Stimulated activated CD8-positive, alpha-beta memory T cell treated with anti-CD3 and anti-CD28 coated beads, Interleukin-15, amount 100 ng/mL, for 1 hour (primary cell): ENCODE data around the gene CNTN5.
"Not testable (repeated sequence)": the region's sequence is repeated elsewhere in the genome, so short reads cannot be mapped to it uniquely, and the experiment has no call there.

Experiments
- DNase-seq: peaks from one replicate; pipeline ENCODE4 v3.0.0-alpha.2; 2020; ENCODE audit warnings: low read depth

Gene CNTN5

DNA sequence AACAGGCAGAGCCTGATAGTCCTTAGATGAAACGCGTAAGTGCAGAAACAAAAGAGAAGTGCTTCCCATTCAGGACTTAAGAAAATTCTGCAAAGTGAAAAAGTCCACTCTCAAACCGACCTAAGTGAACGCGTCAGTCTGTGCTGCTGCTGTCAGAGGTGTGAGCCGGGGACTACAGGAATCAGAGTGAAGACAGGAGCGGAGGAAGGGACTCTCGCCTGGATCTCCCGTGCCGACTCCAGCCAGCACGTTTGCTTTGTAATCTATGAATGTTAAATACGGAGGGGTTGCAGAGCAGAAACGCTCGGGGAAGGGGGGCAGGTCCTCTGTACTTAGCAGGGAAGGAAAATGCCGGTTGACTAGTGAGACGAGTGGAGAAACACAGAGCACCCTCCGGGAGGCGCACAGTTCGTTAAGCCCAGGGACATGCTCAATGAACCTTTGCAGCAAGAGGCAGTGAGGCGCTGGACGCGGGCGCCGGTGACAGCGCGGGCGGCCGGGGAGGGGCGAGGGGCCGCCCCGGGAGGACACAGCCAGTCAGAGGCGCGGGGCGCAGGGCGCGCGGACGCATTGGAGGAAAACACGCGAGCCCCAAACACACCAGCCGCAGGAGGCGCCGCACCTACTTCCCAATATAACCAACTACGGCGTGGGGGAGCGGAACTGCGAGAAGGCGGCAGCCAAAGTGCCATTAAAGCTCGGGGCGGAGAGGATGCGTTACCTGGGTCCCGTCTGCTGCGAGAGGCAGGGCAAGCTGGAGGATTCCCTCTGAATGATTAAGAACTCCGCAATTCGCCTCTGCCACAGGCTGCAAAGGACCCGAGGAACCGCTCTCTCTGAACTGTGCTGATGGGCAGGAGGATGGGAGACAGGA is at the start of gene CNTN5:
TSS of gene CNTN5 (plus strand) at position 598 of the 874 bp plus-strand sequence.
- DNase-seq: no peak

DNA sequence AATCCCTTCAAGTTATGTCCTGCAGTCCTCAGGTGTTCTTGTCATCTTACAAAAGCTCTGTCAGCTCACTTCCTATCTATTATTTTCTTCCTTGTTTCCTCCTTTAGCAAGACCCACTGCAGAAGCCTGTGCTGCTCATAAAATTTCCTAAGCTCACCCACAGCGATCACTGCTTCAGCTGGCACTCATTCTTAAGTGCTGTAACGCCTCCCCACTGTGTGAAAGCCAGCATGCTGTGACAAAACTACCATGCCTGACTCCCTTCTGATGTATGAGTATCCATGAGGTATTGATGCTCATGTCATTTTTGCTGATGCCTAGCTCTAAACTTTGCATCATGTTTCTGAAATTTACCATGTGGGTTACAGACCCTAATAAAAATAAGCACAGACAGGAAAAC is 41.5 kb upstream of the CNTN5 start:
- no peak for DNase-seq

DNA sequence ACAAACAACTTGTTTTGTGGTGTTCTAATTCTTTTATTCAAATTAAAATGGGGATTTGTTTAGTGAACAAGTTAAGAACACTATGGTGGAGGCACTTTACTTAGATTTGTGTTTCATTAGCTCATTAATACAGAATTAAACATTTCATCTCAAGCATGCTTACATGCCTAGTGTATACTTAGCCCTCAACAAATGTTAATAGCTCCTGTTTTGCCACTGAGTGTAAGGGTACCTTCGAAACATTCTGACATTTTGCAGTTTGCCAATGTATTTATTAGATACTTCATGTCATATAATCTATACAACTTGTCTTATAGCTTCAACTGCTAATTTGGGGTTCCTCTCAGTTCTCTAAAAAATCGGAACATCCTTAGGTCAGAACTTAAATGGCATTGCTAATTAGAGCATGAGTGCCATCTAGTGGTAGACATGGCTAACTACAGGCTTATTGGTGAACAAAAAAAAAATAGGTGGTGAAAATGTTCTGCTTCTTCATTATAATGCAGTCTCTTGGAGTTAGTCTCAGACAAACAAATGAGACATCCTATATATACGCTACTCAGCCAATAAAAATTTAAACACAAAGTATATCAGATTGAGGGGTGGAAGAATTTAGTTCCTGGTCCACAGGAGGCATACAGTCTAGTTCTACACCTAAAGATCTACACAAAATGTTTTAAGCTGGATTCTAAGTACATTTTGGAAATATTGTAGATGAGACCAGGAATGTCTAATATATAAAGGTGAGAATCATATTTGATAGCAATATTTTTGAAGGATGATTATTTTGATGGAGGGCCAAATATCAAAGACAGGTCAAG is 4.9 kb upstream of the CNTN5 start:
- no peak for DNase-seq

DNA sequence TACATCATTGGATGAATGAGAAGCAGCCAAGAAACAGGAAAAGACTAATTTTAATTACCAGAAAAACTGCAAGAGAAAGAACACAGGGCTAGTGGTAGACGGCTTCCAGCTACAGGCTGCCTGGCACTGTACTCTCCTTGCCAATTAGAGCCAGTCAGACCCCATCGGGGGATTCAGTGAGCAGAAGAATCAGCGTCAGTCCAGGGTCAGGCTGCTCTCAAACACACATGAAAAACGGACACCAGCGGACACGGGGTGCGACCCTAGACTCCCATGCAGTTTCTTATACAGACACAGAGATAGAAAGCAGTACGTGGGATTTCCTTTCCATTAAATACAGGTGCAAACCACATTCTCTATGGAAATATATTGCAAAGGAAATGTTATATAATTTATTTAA is 1.1 kb upstream of the CNTN5 start:
- no peak for DNase-seq

DNA sequence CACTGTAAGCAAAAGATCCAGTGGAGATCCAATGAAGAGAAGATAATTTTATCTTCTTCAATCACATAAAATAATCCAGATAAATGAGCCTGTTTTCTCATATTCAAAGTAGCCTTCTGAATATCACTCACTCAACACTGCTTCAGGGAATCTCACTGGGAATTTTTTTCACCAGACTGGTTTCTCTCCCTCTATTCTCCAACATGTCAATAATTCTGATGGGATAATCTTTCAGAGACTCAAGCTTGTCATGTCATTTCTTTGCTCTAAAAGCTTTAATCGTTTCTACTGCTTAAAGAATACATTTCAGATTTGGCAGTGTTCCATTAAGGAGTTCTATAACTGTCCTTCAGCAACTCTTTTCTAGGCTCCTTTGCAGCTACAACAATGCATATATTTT is 16.3 kb downstream of the CNTN5 start:
- DNase-seq: no peak

DNA sequence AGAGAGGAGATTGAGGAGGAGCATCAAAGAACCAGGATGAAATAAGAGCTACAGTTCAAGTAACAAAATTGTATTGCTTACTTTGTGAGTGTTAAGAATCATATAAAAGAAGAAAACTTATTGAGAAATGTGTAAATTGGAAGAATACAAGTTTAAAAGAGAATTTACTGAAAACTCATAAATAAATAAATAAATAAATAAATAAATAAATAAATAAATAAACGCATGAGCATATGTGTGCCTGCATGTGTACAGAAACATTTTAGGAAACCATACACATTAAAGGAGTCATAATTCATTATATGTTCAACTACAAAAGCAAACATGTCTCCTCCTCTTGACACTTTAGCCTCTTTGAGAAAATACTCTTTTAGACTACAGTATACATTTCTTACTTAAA is 42.6 kb downstream of the CNTN5 start:
- DNase-seq: no peak

DNA sequence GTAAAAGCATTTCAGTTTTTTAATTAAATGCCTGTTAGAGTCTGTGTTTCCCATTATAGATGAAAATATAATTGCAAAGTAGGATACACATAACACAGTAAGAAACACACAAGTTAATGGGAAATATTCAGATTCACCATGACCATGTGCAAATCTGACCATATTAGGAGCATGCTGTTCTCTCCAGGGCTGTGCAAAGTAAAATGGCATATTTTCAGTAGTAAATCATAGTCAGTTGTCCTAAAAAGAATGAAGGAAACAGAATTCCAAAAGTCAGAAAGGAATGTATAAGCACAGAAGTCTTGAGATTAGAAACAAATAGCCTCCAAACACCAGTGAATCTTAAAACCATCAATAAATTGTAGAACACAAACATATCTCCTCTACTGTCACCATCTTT is 44.4 kb downstream of the CNTN5 start:
- no peak for DNase-seq

DNA sequence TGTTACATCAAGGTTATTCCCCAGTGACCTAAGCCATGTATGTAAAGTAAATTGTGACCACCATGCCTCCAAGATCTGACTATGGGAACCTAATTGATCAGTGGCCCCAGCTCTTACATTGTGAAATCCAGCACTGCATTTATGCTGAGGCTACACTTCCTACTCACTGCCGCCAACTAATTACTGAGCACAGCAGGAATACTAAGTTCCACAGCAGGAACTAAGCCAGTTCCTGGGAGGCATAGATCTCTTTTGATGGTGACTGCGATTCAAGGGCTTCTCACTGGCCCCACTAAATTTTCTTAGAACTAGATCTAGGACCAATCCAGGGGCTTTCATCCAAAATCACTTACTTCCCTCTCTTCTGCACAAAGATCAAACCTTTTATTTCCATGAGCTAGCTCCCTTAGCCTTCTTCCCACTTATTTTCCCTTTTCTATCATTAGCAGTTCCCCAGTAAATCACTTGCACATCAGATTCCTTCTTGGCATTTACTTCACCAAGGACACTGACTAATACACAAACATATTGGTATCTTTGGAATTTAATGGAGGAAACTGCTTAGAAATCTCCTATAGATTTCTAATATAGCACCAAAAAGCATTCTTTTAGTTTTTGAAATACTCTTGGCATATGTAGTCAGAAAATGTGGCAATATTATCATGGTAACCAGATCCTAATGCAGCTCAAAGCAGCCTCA is 46.0 kb downstream of the CNTN5 start:
- no peak for DNase-seq

DNA sequence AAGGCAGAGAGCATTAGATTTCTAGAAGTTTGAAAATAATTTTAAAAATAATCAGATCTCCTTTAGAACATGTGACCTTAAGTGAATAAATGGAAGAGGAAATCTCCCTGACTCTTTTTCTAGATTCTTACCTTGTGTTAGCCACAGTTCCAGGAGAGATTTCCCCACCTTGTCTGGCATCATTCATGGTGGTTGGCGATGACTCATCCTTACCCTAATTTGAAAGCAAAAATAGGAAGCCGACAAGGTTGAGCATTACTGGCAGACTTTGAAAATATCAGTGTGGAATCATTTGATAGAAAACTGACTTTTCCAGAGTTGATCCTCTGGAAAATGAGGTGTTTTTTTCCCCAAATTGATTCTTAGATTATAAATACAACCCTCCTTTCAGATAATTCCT is 48.1 kb downstream of the CNTN5 start:
- no peak for DNase-seq

DNA sequence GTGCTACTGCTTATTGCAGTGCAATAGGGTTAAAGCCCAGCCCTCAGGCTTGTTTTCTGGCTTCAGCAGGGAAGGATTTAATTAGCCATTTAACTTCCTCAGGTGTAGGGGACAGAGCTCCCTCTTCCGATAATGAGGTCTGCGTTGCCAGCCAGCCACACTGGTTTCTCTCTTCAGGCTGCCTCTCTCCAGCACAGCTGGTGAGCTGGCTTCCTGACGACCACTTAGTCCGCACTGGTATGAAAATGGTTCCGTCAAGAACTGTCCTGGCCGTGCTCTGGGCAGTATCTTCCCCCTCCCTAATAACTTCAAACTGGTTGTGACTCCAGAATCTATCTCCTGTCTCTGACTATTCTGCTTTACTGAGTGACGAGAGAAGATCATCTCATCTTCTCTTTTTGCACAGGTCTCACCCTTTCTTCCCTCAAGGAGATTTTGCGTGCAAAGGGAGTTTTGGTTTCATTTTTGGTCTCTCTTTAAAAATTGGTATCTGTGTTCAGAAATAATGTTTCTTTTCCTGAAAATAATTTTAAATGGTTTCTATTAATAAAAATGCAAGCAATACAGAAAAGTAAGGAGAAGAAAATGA is 49.2 kb downstream of the CNTN5 start:
- no peak for DNase-seq

DNA sequence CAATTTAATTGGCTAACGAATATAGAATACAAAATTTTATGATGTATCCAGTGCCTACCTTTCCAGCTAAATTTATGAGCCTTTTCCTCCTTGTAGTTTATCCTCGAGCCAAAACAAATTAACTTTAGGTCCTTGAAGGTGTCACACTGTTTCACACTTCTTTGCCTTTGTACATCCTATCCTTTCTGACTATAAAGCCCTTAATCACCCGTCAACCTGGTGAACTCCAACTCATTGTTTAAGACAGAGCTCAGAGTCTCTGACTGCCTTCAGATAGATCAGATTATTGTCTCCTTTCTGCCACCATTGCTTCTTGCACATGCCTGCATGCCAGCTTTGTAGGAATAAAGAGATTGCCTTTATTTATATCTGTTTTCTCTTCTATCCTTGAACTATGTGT is 58.8 kb downstream of the CNTN5 start:
- DNase-seq: no peak

DNA sequence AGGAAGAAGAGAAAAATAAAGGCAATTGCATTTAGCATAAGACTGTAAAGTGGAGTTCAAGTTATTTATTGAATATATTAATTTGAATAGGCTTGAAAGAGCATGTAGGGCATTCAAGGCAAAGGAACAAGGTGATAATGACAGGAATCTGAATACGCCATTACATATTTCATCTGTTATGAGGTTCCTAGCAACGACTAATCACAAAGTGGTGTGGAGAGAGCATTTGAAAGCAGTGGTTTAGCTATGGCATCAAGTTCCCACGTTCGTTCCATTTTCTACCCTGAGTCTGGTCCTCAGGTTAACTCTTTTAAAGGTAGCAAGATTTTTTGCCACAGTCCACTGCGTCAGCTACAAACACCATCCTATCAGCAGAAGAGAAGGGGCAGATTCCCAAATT is 59.4 kb downstream of the CNTN5 start:
- DNase-seq: no peak

DNA sequence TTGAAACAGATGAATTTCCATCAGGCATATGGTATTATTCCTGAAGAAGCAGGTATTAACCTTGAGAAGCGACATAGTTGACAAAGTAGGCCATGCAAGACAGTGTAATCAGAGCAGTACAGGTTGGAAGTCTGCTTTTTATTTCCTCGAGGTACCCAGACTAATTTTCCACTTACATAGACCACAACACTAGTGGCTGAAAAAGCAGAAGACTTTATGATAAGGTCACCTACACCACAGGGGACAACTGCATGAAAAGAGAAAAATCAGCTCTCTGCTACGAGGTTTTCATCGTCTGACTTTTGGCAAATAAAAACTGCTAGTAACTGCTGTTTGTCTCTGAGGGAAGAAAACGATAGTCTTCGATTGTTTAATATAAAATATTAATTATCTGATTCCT is 77.5 kb downstream of the CNTN5 start:
- DNase-seq: no peak

DNA sequence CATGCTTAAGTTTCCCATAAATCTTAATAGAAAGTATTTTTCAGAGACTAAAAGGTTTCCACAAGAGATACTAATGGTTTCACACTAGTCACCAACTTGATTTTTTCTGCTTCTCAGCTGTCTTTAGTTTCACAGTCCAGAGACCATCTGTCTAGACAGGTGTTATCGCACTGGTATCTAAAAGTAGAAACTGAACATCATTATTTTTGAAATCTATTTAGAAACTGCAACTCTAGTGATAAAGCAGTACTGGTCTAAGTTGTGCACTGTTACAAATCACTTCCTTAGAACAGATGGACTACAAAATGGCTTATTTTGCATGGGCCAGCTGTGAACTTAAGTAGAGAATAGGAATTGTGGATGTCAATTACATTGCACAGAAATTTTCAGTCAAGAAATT is 78.0 kb downstream of the CNTN5 start:
- no peak for DNase-seq

DNA sequence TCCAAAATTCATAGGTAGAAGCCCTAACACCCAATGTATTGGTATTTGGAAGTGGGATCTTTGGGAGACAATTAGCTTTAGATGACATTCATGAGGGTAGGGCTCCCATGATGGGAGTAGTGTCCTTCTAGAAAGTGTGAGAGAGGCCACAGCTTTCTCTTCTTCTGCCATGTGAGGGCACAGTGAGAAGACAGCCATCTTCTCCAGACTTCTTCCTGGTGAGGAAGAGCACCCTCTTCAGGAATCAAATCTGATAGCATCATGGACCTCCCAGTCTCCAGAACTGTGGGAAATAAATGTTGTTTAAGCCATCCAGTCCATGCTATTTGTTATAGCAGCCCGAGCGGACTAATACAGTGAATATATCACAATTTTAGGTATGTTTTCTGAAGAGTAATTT is 96.9 kb downstream of the CNTN5 start:
- no peak for DNase-seq

DNA sequence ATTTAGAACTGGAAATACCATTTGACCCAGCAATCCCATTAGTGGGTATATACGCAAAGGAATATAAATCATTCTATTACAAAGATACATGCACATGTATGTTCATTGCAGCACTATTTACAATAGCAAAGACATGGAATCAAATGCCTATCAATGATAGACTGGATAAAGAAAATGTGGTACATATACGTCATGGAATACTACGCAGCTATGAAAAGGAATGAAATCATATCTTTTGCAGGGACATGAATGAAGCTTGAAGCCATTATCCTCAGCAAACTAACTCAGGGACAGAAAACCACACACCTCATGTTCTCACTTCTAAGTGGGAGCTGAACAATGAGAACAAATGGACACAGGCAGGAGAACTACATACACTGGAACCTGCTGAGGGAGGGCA is 113.1 kb downstream of the CNTN5 start:
- not testable (repeated sequence) for DNase-seq

DNA sequence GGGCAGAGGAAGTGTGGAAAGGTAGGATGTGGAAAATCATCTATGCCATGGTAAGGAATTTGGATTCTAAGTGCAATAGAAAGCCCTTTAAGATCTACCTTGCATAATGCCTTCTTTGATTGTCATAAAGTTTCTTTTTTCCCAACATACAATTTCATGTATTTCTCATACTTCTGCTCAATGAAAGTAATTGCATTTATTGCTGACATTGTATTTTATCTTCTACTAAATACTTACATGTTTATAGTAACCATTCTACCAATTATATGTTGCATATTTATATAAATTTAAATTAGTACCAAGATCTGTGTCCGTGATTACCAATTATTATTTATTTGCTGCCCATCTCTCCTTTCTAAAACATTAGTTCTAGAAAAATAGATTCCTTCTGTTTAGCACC is 114.8 kb downstream of the CNTN5 start:
- DNase-seq: no peak

DNA sequence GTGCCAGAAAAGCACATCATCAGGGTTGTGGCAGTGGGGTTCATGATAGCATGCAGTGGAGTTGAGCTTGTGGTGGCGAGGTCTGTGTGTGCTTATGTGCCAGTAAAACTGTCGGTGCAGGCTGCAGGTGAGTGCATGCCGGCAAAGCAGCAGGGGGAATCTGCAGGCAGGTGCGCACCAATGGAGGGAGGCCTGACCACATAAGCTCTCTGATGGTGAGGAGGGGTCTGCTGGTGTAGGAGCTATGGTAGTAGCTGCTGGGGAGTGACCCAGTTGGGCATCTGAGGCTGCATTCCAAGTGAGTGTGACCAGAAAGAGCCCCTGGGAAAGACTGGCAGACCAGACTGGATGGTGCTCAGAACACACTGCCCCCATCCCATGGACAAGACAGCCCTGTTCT is 121.5 kb downstream of the CNTN5 start:
- DNase-seq: no peak

DNA sequence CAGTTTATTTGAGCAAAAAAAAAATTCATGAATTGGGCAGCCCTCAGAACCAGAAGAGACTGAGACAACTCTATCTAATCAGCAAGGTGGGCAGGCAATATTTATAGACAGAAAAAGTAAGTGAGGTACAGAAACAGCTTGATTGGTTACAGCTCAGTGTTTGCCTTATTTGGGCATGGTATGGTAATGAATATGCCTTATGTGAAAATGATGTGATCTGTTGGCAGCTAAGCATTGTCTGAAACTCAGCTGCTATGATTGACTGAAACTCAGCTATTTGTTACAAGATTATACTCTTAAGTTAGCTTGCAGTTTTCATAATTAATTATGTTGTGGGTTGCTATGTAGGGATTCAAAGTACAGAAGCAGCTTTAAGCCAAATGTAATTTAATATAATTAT is 127.6 kb downstream of the CNTN5 start:
- DNase-seq: no peak

DNA sequence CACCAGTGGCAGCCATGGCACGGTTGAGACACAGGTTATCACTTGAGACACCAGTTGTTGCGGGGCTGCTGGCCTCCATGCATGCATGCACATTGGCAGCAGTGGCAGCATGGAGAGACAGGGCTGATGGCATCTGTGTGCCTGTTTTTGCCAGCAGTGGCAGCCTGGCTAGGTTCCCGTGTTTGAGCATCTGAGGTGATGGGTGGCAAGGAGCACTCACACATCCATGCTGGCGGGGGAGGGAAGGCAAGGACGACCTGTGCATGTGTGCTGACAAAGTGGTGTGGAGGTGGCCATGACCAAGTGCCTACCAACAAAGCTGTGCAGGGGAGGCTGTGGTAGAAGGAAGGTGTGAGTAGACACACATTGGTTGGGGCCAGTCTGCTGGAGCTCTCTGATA is 133.5 kb downstream of the CNTN5 start:
- no peak for DNase-seq

DNA sequence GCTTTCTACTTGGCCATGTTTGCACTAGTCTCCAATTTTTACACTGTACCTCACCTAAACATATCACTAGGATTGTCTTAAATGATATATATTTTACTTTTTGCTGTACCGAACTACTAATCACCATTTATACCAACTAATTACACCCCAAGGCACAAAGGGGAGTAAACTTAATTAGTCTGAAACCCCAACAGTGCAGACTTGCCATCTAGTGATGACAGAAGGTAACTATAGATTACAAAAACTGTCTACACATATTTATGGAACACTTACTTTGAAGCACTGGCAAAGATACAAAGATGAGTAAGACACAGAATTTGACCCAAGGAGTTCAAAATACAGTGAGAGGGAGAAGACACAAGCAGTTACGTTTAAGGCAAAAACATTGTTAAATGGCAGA is 139.7 kb downstream of the CNTN5 start:
- no peak for DNase-seq

DNA sequence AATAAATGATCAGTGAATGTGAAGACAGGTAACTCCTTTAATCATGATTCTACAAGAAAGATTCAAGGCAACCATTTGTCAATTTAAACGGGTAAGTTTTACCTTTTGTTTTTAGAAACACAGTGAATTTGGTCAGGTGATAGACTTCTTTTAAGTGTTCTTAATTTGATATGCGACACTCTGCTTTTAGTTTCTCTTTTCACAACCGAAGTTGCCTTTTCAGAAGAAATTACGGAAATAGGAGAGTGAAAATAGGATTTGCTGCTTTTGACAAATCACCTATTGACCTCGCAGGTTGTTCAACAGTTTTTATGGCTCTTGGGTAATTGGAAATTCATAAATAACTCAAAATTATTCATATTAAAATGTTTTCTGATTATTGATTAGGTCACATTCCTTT is 142.1 kb downstream of the CNTN5 start:
- no peak for DNase-seq
